HG03571 (cell line): Measurements from ENCODE around the gene RBM33.

ENCODE experiments used
- ATAC-seq: cut with Tn5 transposase; IDR thresholded peaks from one replicate; pipeline ENCODE4 v1.9.1; 2021; ENCODE audit not compliant: unreplicated experiment

RBM33 gene

DNA sequence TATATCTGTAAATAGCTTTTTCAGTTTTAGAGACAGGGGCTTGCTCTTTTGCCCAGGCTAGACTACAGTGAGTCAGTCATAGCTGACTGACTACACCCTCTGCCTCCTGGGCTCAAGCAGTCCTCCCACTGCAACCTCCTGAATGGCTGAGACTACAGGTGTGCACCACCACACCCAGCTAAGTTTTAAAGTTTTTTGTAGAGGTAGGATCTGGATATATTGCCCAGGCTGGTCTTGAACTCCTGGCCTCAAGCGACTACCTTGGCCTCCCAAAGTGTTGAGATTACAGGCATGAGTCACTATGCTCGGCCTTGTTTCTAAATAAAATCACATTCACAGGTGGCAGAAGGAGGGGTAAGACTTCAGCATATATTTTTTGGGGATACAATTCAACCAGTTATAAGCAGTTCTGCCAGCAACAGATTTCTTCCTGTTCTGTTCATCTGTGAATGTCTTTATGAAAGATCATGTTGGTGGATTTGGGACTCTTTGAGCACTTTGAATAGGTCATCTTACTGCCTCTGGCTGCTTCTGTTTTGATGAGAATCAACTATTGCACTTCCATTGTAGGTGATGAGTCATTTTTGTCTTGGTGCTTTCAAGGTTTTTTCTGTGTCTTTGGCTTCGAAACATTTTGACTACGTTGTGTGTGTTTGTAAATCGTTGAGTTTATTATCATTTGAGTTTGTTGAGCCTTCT lies 15.7 kb downstream of the RBM33 start:
- ATAC-seq = no peak

DNA sequence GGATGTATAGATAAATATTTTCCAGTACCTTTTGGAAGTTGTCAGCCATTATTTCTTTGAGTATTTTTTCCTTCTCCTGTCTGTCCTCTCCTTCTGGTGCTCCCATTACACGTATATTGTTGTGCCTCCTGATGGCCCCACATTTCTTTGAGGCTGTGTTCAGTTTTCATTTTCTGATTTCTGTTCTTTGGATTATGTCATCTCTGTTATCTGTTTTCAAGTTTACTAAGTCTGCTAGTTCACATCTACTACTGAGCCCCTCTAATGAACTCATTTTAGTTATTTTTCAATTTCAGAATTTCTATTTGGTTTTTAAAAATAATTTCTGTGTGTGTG lies 16.3 kb downstream of the RBM33 start:
- no peak for ATAC-seq

DNA sequence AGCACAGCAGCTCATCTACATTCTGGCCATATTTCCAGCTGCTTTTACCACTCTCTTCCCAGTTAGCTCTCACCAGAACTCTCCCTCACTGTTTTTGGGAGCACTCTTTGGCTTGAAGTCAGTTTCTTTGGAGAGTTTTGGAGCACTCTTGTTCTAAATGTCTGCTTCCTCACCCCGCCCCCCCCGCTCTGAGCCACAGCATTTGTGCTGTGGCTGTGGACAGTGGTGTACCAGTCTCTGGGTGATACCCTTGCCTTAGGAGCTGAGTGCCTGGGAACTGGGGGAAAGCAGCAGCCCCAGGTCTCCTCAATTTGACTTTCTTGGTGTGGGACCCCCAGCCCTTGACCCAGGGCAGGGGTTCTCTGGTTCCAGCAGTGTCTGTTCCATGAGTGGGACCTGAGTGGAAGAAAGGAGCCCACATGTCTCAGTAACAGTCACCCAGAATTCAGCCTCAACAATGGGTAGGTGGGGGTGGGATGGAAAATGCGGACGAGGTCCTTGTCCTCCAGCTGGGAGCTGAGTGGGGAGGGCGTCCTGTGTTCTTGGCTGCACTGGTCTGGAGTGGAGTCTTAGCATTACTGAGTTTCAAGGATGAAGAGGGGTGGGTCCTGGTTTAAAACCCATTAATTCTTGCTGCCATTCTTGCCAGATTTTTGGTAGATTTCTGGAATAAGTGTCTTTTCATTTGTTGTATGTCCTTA lies 18.0 kb downstream of the RBM33 start:
- ATAC-seq = no peak

DNA sequence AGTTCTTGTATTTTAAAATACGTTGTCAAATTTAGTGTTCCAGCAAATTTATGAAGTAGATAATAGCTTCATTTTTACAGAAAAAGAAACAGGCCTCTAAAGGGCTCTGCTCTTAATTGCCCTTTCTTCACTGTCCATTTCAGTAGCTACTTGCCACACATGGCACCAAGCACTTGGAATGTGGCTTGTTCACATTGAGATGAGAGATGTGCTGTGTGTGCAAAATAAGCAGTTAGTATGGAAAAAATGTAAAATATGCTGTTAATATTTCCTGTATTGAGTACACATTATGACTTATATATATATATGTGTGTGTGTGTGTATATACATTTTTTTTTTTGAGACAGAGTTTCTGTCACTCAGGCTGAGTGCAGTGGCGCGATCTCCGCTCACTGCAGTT lies 19.5 kb downstream of the RBM33 start:
- ATAC-seq = no peak

DNA sequence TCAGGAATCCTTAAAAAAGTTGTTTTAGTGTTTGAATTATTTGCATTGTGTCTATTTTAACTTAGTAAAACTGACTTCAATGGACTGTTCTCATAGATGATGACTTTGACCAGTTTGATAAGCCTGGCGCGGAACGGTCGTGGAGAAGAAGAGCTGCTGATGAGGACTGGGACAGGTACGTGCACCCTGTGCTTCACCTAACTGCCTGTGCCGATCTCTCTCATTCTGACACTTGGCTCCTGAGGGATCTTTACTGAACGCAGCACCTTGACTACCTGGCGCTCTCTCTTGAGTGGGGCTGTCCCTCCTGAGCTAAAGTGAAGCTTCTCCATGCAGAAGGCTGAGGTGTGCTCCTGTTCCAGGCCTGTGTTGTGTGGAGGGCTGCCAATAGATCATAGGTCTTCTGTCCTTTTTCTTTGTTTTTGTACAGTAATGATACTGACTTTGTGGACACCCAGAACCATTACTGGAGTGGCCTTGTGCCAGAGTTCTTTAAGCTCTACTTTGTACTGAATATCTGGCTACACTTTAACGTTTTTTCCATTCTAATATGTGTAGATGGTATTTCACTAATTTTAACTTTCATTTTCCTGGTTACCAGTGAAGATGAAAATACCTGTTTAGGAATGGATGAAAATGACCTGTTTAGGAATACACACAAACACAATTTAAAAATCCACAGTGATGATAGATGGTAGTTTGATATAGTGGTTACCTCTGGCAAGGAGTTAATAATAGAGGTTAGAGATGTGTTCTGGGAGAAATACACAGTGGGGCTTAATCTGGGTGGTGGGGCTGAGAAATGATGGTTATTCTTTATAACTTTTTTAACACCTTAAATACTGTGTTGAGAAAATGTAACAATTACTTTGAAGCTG lies 20.9 kb downstream of the RBM33 start:
- ATAC-seq = no peak

DNA sequence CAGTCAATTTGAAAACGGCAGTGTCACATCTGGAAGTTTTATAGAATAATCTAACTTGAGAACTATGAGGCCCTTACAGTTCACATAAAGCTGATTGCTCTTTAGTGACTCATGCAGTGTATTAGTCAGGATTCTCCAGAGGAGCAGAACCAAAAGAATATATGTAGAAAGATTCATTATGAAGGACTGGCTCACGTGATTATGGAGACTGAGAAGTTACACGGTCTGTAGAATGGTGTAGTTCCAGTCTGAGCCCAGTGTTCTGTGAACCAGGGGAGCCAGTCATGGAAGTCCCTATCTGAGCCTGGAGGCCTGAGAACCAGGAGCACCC lies 21.5 kb downstream of the RBM33 start:
- no peak for ATAC-seq

DNA sequence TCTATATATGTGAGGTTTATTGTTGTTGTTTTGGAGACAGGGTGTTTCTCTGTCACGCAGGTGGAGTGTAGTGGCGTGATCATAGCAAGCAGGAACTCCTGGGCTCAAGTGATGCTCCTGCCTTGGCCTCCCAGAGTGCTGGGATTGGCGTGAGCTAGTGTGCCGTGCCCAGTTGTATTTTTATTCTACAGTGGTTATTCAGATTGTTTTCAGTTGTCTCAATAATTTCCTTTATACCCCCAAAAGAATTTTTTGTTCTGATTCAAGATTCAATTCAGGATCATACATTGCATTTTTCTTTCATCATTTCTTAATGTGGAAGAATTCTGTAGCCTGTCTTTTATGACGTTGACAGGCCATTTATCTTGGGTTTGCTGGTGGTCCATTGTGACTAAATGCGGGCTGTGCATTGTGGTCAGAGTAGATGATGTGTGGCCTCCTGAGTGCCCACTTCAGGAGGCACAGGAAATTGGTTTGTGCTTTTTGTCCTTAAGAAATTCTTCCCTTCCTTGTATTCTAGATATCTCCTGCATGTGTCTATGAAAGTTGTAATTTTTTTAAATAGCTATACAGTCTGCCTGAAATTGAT lies 22.9 kb downstream of the RBM33 start:
- no peak for ATAC-seq

DNA sequence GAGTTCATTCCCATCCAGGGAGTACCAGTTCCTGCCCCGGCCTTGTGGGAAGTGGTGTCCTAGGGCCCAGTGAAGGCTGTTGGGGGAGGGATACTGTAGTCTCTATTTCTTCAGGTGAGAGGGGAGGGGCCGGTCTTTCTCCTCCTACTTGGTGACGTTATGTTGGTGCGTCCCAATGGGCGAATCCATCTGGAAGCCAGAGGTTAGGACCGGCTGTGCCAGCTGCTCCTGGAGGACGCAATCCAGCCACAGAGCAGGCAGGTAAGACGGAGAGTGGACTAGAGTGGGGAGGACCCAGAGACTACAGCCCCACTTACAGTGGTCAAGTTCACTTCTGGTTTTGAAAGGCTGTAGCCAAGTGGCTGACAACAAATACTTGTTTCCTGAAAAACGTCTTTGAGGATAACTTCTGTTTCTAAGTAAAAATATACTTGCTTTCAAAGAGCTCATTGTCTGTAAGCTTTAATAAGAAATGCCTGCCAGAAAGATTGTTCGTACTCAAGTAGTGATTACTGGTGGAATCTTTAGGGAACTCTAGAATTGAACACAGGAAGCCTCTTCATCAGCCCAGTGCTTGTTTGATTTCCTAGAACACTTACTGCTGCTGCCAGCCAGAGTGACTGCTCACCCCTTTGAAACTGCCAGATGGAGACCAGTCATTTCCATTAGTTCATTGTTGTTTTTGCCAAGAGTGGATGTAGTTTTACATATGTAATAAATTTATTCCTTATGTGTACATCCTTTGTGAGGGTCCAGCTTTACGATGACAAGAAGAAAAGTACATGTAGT lies 25.4 kb downstream of the RBM33 start:
- ATAC-seq = no peak

DNA sequence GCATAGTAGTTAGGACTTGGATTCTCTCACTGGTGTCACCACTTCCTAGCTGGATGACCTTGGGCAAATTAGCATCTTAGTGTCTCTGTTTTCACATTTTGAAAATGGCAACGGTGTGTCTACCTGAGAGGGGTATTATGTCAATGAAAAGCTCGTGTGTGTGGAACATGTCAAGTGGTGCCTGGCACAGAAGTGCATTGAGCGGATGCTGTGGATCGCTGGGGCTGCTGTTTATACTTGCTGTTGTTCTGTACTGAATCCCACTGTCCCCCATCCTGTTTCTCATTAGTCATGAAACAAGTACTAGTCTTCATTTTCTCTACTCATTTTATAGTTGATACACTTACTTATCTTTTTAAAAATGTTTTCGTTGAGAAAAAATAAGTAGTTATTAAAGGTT lies 26.1 kb downstream of the RBM33 start:
- ATAC-seq = no peak

DNA sequence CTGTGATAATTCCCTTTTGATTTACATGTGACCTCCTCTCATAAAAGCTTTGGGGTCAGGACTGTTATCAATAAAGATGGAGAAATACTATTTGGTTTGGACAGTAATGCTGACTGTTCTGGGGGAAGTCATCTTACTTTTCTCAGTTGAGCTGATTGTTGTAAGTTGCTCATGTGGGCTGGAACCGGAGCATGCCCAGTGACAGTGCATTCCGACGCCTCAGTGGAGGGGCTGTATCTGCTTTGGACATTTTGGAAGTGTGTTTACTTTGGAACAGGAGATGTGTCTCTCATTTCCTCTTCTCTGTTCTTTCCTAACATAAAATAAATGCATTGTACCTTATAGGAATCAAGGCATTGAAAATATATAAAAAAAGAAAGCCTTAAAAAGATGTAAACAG lies 30.1 kb downstream of the RBM33 start:
- no peak for ATAC-seq

DNA sequence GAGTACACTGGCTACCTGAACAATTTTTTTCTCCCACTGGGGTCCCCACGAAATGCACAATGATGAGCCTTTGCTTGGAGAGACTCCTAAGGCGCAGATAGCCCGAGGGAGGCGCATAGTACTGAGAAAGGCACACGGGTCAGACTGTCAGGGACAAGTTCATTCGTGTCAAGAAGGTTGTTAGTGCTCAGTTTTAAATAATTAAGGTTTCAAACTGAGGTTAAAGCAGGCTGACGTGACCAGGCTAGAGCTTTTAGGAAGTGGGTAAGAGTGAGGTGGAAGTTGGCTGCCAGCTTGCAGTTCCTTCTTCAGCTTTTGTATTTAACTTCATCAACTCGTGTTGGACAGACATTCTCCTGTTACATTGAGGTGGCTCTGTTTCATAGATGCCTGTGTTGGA lies 31.6 kb downstream of the RBM33 start:
- ATAC-seq = peak; percentile 64

DNA sequence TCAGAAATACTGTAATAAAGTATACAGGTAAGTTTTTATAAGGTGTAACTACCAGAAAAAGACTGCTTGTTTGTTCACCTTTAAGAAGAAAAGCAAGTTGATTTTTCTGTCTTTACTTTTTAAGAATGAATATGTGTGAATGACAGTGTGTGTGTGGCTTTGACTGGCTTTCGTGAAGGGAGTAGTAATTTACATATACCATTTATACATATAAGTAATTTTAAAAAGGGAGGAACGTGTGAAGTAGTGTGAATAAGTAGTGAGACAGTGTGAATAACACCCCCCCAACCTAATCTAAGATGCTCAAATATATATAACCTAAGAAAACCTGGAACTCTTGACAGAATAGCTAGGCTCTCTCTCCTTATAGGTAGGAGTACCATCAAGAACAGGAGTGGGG lies 33.2 kb downstream of the RBM33 start:
- no peak for ATAC-seq

DNA sequence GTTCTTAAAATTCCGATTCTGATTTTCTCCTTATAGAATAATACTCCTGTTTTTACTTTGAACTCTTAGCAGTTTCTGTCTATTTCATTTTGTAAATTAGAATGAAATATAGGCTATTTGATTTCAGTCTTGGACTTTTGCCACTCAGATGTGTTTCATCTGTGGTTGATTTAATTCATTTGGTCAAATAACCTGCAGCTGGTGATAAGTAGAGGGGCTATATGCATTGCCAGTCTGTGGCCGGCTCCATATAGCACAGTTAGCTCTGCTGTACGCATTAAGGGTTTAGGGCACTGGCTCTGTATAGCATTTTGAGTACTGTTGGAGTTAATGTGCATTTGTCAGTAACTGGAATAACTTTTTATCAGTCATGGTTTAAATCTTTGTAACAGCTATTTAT lies 35.7 kb downstream of the RBM33 start:
- ATAC-seq = no peak

DNA sequence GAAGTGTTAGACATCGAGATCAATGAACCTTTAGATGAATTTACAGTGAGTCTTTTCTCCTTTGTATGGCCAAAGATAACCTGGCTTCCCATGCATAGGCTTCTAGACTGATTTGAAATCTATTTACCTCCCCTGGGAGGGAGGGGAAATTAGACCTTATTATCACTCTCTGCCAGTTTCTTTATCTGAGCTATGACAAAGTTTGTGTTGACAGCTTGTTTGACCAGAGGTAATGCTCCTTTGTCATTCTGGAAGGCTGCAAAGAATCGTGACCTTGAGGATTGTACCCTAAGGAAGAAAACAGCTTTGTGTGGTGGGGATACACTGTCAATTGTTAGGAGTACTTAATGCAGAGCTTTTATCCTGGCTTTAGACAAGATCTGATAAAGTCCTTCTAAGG lies 36.4 kb downstream of the RBM33 start:
- ATAC-seq = no peak

DNA sequence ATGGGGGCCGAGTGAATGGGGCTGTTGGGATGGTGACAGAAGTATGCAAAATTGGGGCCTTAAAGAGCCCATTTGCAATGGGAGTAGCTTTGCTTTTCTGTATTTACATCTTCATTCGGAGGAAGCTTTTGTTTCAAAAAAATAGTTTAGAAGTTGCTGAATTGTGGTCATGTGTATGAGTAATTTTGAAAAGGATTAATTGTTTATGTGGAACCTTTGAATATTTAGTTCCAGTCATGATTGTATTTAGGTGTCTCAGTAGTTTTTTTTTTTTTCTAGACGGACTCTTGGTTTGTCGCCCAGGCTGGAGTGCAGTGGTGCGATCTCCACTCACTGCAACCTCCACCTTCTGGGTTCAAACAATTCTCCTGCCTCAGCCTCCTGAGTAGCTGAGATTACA lies 37.2 kb downstream of the RBM33 start:
- no peak for ATAC-seq

DNA sequence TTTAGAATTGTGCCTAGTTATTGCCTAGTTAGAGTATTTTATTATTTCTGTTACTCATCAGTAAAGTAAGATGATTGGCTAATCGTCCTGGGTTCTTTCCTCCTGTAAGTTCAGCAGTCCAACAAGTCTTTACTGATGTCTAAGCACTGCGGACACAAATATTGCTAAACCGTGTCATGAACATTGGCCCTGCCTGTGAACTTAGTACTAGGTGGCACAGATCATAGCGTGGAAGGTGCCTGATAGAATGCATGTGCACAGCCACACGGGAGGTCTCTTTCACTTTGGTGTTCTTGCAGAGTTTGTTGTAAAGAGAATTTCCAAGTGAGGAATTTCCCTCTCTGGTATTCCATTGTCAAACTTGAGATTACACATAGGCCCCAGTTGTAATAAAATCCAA lies 38.0 kb downstream of the RBM33 start:
- no peak for ATAC-seq

DNA sequence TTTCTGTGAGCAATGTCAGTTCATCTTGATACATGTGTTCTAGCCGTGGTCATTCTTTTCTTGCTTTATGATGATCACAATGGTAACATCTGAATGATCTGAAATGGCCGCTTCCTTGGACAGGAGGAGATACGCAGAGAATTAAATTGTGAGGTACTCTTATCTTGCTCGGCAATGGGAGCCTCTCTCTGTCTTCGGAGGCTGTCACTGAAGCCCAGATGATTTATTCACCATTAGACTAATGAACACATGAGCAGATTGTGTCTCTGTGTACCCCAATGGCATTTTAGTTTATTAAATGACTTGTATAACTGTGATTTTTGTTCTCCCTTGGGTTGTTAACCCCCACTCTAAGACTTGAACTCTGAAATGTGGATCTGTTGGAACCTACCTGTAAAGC lies 38.6 kb downstream of the RBM33 start:
- ATAC-seq = no peak

DNA sequence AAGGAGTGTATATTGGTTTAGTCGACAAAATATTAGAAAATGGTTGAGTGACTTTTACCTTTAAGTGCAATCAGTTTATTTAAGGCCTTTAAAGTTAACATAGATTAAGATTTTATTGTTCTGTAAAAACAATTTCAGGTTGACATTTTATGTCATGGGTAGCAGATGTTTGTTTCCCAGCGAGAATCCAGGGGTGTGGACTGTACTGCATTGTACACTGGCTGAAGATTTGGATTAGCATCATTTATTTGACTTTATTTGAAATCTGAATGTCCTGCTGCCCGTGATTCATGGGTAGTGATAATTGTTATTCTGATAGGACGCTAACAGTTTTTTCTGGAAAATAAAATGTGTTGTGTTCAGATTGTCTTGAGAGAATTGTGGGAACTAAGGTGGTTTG lies 39.3 kb downstream of the RBM33 start:
- no peak for ATAC-seq

DNA sequence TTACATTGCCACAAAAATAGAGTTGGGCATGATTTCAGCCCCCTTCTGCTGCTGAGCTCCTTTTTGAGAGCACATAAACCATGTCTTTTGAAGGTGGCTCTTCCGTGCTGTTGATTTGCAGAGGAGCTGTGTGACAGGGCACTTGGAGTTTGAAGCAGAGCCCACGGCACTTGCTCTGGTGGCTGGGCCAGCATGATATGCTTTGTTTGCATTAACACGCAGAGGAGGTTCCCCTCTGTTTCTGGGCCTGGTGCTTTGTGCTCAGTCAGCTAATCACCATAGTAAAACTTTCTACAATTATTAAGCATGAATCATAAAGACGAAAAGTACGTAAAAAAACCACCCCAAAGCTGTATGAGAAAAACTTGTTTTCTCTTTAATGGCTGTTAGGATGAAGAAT lies 40.1 kb downstream of the RBM33 start:
- ATAC-seq = no peak

DNA sequence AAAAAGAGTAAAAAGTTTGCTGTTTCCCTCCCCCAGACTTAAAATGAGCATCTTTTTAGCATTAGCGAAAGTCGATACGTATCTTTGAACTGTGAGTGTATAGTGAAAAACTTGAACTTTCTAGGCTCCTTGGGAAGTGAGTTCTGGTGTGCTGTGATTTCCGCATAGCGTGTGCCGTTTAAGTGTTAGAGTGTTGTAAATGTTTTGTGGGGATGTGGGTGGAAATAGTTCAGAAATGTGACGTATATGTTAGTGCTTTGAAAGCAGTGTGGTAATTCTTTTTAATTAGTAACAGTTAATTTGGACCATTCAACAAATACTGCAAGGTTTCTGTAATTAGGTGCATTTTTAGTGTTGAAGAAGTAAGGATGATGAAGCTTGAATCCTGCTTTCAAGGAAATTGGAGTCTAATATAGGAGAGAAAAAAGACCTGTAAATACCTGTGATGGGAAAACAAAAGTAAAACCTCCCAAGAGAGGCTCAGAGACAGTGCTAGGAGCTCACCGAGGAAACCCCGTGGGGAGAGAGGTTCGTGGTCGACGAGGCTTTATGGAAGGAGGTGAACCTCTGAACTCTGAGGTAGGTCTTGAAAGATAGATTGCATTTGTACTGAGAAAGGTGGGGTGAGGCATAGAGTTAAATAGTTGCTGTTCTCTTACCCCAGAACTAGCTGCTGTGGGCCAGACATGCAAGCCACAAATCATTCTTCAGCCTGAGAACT lies 40.8 kb downstream of the RBM33 start:
- peak; percentile 85 for ATAC-seq

DNA sequence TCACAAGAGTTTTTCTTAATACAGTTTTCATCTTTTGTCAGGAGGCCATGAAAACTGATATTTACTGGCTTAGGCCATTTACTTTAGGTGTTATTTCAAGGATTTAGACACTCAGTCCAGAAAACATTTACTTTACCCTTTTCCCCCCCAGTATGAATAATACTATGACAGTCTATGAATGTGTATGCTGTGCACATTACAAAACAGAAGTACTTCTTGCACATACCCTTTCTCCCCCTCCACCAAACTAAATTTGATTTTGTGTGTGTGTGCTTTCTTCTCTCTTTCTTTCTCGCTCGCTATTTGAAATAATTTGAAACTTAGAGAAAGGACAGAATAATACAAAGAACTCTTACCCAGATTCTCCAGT lies 41.3 kb downstream of the RBM33 start:
- no peak for ATAC-seq
